B cell (primary cell): ENCODE data around the gene AVPI1. TPM values are rescaled to one million over a fixed set of nuclear protein-coding genes. Genes with fewer than 3 reads are reported as not detected.

ENCODE experiments used
- ATAC-seq: fragments of 200-7000 bp; cut with Tn5 transposase; one replicate; pipeline ENCODE4 v1.10.0; 2021; ENCODE audit warnings: low read depth, mild to moderate bottlenecking, moderate number of reproducible peaks, moderate library complexity
- CTCF ChIA-PET: fragments of 350-600 bp; sonication (Branson Sonifier 250); formaldehyde crosslinking; loops from one replicate; lab custom pipeline; 2021; ENCODE audit warnings: antibody characterized with exemption, inconsistent platforms; lab: Charles Lee
- POLR2A ChIA-PET: fragments of 350-600 bp; sonication (Branson Sonifier 250); formaldehyde crosslinking; loops from one replicate; lab custom pipeline; 2021; ENCODE audit warnings: antibody characterized with exemption; lab: Charles Lee
- DNase-seq: peaks from one replicate; pipeline ENCODE4 v3.0.0; 2013
- H2AFZ ChIP-seq: 2 replicates; pipeline ENCODE4 v1.6.1; 2012; ENCODE audit warnings: mild to moderate bottlenecking, low read depth, low read length; ENCODE audit not compliant: insufficient read depth, poor library complexity, severe bottlenecking
- H3K27ac ChIP-seq, 2 donors: 1 replicate in 1 of 2; 2 replicates in 1 of 2; pipeline ENCODE4 v1.5.1; 2012 to 2013; ENCODE audit warnings: low read length in 2 of 2, mild to moderate bottlenecking in 2 of 2, moderate library complexity in 1 of 2
- H3K27me3 ChIP-seq, 4 experiments: fragments of 200-600 bp in 1 of 4; sonication (generic) in 1 of 4; replicated peaks in 1 of 4; 1 replicate in 2 of 4; 2 replicates in 2 of 4; pipeline versions ENCODE4 v1.6.1 to v1.7.0; 2013 to 2016; ENCODE audit warnings: low read length in 3 of 4, mild to moderate bottlenecking in 2 of 4, mixed read lengths in 1 of 4, moderate library complexity in 1 of 4; ENCODE audit not compliant: insufficient read depth in 4 of 4, control insufficient read depth in 3 of 4; ENCODE audit errors: control extremely low read depth in 1 of 4
- H3K36me3 ChIP-seq, 2 experiments: replicated peaks in 1 of 2; 1 replicate in 1 of 2; 2 replicates in 1 of 2; pipeline versions ENCODE4 v1.6.1 to v1.7.1; 2013; ENCODE audit warnings: low read length in 1 of 2; ENCODE audit not compliant: insufficient read depth in 2 of 2, control insufficient read depth in 1 of 2; ENCODE audit errors: control extremely low read depth in 1 of 2, extremely low read depth in 1 of 2
- H3K4me1 ChIP-seq, 2 donors: fragments of 200-600 bp in 1 of 2; sonication (generic) in 1 of 2; 1 replicate in 1 of 2; 2 replicates in 1 of 2; pipeline versions ENCODE4 v1.5.1 to v1.6.1; 2013 to 2017; ENCODE audit warnings: low read length in 2 of 2; ENCODE audit not compliant: control insufficient read depth in 2 of 2, insufficient read depth in 2 of 2
- H3K4me2 ChIP-seq: replicated peaks from 2 replicates; pipeline ENCODE3; 2012; ENCODE audit warnings: mild to moderate bottlenecking, low read depth, low read length; ENCODE audit not compliant: poor library complexity, severe bottlenecking
- H3K4me3 ChIP-seq, 5 experiments: fragments of 200-600 bp in 1 of 5; sonication (generic) in 1 of 5; 1 replicate in 3 of 5; 2 replicates in 2 of 5; pipeline versions ENCODE4 v1.5.1 to v1.7.0; 2011 to 2016; ENCODE audit warnings: low read length in 4 of 5, mild to moderate bottlenecking in 4 of 5, low read depth in 2 of 5, control low read depth in 1 of 5, moderate library complexity in 1 of 5; ENCODE audit not compliant: insufficient read depth in 1 of 5; ENCODE audit errors: control extremely low read depth in 1 of 5, extremely low read depth in 1 of 5
- H3K79me2 ChIP-seq: fragments of 200-600 bp; sonication (generic); one replicate; pipeline ENCODE4 v1.6.0; 2016; ENCODE audit warnings: low read length; ENCODE audit not compliant: control insufficient read depth, insufficient read depth
- H3K9ac ChIP-seq: fragments of 200-600 bp; sonication (generic); 2 replicates; pipeline ENCODE4 v1.6.1; 2017; ENCODE audit warnings: mild to moderate bottlenecking, low read length, moderate library complexity
- H3K9me3 ChIP-seq, 3 donors: one replicate each; pipeline versions ENCODE4 v1.6.1 to v1.7.1; 2013; ENCODE audit warnings: low read length in 2 of 3; ENCODE audit not compliant: control insufficient read depth in 2 of 3, insufficient read depth in 1 of 3; ENCODE audit errors: control extremely low read depth in 1 of 3
- H4K20me1 ChIP-seq: 2 replicates; pipeline ENCODE4 v1.6.0; 2012; ENCODE audit warnings: mild to moderate bottlenecking, low read length; ENCODE audit not compliant: insufficient read depth, control insufficient read depth, poor library complexity, severe bottlenecking
- H3K27ac Mint-ChIP-seq: one replicate; pipeline ENCODE4 v1.8.0; 2021; ENCODE audit warnings: mixed read lengths
- H3K27me3 Mint-ChIP-seq: one replicate; pipeline ENCODE4 v1.8.0; 2021; ENCODE audit warnings: mixed read lengths
- H3K4me1 Mint-ChIP-seq: one replicate; pipeline ENCODE4 v1.8.0; 2021; ENCODE audit warnings: mixed read lengths
- H3K4me3 Mint-ChIP-seq: one replicate; pipeline ENCODE4 v1.8.0; 2021; ENCODE audit warnings: mixed read lengths
- H3K9me3 Mint-ChIP-seq: one replicate; pipeline ENCODE4 v1.8.0; 2022; ENCODE audit warnings: mixed read lengths; ENCODE audit not compliant: insufficient read depth
- EZH2 ChIP-seq: IDR thresholded peaks from 2 replicates; pipeline ENCODE4 v1.6.1; 2012; ENCODE audit warnings: borderline replicate concordance, low read depth, mild to moderate bottlenecking, moderate library complexity, low read length; ENCODE audit not compliant: insufficient read depth, poor library complexity, severe bottlenecking
- WGBS: methylation state at CpG from one replicate; pipeline ENCODE4 v1.1.5; 2013; ENCODE audit warnings: missing lambda C conversion rate; ENCODE audit not compliant: insufficient coverage; 5-methylcytosine and 5-hydroxymethylcytosine counted together
- intact Hi-C: fragments of 100-400 bp; cut with micrococcal nuclease; formaldehyde crosslinking; loops from one replicate; pipeline ENCODE4 v1.10.0; 2022
- polyA plus RNA-seq: library from polyadenylated mRNA; depleted of rRNA; stranded (reverse); fragments of >200 nt; gene quantifications from 2 replicates; pipeline ENCODE4 v1.2.3, GENCODE V29; 2012
- total RNA-seq, 2 donors: library from RNA; stranded (reverse); fragments of 120-200 nt in 1 of 2; gene quantifications; 1 replicate in 1 of 2; 2 replicates in 1 of 2; pipeline versions ENCODE4 v1.2.3 to v1.2.4, GENCODE V29; 2013 to 2022
- TF ChIP-seq, protein P1 (sequence below): fragments of 200-600 bp; IDR thresholded peaks from one replicate; pipeline ENCODE4 v1.8.0; 2022; ENCODE audit warnings: antibody characterized with exemption, mild to moderate bottlenecking

The AVPI1 gene
- total and polyA plus RNA-seq, 2 donors (not counting 1 experiment from before 2014, with no cell fraction given): 3.6 to 3.9 TPM

DNA sequence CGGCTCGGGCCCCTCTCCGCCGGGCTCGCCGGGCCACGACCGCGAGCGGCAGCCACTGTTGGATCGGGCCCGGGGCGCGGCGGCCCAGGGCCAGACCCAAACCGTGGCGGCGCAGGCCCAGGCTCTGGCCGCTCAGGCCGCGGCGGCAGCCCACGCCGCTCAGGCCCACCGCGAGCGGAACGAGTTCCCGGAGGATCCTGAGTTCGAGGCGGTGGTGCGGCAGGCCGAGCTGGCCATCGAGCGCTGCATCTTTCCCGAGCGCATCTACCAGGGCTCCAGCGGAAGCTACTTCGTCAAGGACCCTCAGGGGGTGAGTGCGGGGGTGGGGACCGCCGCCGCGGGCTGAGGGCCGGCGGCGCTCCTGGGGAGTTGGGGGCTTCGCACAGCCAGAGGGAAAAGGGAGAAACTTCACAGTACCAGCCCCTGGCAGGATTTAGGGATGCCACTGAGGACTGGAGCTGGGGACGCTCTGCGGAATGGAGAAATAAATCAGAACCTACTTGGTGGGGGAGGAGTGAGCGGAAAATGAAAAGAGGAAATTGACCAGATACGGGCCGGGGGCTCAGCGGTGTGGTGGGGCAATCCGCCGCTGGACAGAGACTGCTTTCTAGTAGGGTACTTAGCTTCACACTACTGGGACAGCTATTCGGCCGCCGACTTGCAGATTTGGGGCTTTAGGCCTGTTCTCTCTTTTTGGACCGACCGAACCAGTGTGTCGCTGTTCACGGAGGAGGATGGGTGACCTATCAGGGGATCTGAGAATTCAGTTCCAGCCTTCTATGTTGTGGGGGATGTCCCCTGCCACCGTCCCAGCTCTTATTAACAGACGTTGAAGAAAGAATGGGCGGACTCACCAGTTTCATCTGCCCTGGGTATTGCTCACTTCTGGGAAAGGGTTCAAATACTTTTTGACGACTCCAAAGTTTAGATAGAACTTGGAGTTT is 45.9 kb downstream of the AVPI1 start:
- no peaks in the 10 kb centered on the region for H3K27me3 Mint-ChIP-seq
- peaks cover 37% of the 10 kb centered on the region for H3K79me2 ChIP-seq
- intact Hi-C loops: loop anchor here (1.0 to 2.0 kb wide), 6 partner anchors 8 to 240 kb away; partner anchors contain the start of genes AVPI1, MORN4, RRP12 and ZFYVE27
- H3K9me3 ChIP-seq: no peaks in the 10 kb centered on the region
- H3K36me3 ChIP-seq: peaks cover 0 to 14% of the 10 kb centered on the region in 2 experiments
- peaks cover 22% of the 10 kb centered on the region for H3K4me1 Mint-ChIP-seq
- H3K9me3 Mint-ChIP-seq: no peaks in the 10 kb centered on the region
- CTCF ChIA-PET: interaction anchor here (1.1 kb wide), 1 partner anchor 36 kb away, joined by 5 read pairs; no protein-coding TSS in a partner anchor
- peaks cover 8 to 18% of the 10 kb centered on the region in 2 donors for H3K4me1 ChIP-seq
- peak overlapping the region; percentile 97 for H3K27ac Mint-ChIP-seq
- POLR2A ChIA-PET: interaction anchor here (0.6 to 1.9 kb wide), 3 partner anchors 9 to 95 kb away, joined by 3 to 7 read pairs (median 7); partner anchors contain the start of genes AVPI1 and ZFYVE27
- DNase-seq: peak; percentile 66
- ATAC-seq: peak; percentile 1
- WGBS: under 1% methylated on average over 59 of the region's 67 CpGs
- peak overlapping the region; percentile 85 for H3K9ac ChIP-seq
- no peaks in the 10 kb centered on the region for H4K20me1 ChIP-seq
- H3K4me2 ChIP-seq: peak overlapping the region; percentile 99
- H3K4me3 Mint-ChIP-seq: peak overlapping the region; percentile 99
- H3K27ac ChIP-seq: peak overlapping the region; percentile 70 to 86
- peak overlapping the region; percentile 63 for H2AFZ ChIP-seq
- peak overlapping the region; percentile 43 to 84 (median 77) for H3K4me3 ChIP-seq
- no peak for TF ChIP-seq EZH2
- TF ChIP-seq, protein P1, sequence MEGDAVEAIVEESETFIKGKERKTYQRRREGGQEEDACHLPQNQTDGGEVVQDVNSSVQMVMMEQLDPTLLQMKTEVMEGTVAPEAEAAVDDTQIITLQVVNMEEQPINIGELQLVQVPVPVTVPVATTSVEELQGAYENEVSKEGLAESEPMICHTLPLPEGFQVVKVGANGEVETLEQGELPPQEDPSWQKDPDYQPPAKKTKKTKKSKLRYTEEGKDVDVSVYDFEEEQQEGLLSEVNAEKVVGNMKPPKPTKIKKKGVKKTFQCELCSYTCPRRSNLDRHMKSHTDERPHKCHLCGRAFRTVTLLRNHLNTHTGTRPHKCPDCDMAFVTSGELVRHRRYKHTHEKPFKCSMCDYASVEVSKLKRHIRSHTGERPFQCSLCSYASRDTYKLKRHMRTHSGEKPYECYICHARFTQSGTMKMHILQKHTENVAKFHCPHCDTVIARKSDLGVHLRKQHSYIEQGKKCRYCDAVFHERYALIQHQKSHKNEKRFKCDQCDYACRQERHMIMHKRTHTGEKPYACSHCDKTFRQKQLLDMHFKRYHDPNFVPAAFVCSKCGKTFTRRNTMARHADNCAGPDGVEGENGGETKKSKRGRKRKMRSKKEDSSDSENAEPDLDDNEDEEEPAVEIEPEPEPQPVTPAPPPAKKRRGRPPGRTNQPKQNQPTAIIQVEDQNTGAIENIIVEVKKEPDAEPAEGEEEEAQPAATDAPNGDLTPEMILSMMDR: no peak
- H3K27me3 ChIP-seq: no peaks in the 10 kb centered on the region
